NCI-H2196 treated with DMSO at 0.1 percent for 48 hours (cell line): ENCODE measurements around the gene SSR4.
"Not testable (repeated sequence)": the region's sequence is repeated elsewhere in the genome, so short reads cannot be mapped to it uniquely, and the experiment has no call there.

Source experiments
- DNase-seq: peaks from one replicate; lab custom pipeline; 2025; ENCODE audit not compliant: unreplicated experiment; lab: John Stamatoyannopoulos, UW

The SSR4 gene

DNA sequence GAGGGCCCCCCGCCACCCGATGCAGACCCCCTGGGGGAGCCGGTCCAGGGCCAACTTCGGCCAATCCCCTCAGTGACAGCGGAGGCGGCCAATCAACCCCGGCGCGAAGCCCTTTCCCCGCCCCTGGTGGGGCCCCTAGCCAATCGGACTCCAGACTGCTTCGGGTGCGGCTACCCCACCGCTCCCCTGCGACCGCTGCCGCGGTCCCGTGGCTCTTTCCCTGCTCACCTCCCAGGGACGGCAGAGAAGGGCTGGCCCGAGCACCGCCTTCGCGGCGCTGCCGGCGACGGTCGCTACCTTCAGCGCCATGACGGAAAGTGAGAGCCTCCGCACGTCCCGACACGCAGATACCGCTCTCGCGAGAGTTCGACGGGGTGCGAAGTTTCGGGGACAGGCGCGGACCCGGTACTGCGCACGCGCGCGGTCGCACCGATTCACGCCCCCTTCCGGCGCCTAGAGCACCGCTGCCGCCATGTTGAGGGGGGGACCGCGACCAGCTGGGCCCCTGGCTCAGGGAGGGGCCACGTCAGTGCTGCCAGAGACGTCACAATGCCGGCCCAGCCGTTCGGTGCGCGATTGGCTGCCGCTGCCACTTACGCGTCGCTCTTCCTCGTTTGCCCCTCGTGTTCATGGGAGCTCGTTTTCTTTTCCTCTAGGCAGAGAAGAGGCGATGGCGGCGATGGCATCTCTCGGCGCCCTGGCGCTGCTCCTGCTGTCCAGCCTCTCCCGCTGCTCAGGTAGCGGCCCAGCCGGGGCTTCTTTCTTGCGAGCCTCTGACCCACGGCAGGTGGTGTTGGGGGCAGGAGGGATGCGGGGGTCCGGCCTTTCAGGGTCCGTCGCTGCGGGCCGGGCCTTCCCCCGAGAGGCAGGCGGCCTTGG is at the start of gene SSR4, which contains the start of gene IDH3G:
Gene SSR4, plus strand, starts transcription at position 651 of the 879 bp plus-strand sequence. Its CDS starts 20 bp downstream, at position 671.
Gene IDH3G, minus strand, starts transcription at position 358 of the 879 bp plus-strand sequence. Its CDS starts 49 bp downstream, at position 309.
- DNase-seq: peak; percentile 85

DNA sequence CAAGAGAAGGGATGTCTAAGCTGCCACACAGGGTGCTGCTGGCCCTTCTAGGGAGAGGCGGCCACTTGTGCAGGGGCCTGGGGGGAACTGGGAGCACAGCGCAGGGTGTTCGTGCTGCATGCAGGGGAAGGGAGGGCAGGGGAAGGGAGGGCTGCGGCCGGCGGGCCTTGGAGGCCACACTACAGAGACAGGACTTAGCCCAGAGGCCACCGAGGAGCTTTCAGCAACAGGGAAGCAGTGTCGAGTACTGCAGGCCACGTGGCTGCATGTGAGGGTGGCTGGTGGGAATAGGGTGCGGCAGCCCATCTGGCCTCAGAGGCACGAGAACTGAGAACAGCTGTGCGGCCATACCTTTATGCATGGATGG is 49.4 kb upstream of the SSR4 start:
- not testable (repeated sequence) for DNase-seq

DNA sequence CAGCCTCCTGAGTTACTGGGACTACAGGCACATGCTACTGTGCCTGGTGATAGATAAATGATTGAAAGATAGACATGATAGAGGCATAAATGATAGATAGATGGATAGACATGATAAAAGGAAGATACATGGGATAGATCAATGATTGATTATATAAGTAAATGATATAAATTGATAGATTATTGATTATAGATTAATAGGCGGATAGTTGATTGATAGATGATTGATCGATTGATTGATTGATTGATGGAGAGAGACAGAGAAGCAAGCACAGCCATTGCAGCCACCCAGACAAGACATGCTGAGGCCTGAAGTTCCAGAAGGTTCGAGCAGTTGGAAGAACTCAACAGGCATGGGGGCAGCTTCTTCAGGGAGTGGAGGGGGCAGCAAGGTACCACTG is 48.1 kb upstream of the SSR4 start:
- no peak for DNase-seq

DNA sequence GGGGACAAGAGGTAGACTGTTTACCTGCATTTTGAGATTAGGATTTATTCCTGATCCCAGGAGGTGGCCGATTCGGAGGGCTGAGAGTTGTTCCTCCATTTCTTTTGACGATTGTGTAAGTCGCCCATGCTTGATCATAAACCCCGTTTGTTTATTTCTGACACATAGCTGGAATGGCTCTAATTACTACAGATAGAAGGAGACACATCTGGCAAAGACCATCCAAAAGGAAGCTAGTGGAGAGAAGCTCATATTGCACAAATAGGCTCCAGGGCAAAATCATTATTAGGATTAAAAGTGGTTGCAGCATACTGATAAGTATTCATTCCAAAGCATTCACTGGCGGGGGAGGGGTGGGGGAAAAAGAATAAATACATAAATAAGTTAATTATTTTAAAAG is 47.5 kb upstream of the SSR4 start:
- not testable (repeated sequence) for DNase-seq

DNA sequence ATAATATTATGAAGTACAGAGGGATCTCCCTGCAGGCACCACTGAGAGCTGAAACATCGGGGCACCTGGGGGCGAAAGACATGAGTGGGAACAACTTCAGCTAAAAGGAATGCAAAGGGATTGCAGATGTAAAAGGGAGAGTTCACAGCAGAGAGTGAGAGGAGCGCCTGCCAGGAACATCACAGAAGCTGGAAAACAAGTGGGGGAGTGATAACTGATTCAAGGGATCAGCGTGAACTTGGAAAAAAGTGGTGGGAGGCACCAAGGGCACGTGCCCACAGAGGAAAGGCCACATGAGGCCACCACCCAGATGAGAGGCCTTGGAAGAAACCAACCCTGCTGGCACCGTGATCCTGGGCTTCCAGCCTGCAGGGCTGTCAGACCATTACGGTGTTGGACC is 45.5 kb upstream of the SSR4 start:
- not testable (repeated sequence) for DNase-seq

DNA sequence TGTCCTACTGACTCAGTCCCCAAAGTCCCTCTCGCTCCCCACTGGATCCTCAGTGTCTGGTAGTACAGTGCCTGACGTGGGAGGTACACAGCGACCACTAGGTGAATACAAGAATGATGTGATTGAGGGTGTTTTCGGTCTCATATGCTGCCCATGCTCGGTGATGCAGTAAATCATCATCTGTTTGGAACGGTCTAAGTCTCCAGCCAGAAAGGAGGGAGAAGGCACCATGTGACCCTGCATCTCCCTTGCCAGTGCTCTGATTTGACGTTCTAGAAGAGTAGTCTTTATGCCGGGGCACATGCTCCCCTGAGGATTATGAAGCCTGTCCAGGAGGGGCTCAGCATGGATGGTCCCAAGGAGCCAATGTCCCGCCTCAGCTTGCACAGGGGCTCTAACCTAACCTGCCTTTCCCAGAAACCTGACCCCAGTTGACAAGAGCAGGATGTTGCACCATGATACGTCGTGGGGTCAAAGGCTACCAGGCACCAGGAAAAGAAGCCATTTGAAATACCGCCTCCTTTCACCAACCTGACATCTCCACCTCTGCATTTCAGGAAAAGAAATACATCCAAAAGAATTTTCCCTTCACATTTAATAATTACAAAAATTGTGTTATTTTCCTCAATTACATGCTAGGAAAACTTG is 44.2 kb upstream of the SSR4 start:
- no peak for DNase-seq

DNA sequence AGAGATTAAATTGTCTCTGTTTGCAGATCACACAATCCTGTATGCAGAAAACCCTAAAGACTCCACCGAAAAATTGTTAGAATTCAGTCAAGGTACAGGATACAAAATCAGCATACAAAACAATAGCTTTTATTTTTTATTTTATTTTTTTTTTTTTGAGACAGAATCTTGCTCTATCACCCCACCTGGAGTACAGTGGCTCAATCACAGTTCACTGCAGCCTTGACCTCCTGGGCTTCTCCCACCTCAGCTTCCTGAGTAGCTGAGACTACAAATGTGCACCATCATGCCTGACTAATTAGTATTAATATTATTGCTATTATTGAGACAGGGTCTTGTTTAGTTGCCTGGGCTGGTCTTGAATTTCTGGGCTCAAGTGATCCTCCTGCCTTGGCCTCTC is 39.3 kb upstream of the SSR4 start:
- DNase-seq: no peak

DNA sequence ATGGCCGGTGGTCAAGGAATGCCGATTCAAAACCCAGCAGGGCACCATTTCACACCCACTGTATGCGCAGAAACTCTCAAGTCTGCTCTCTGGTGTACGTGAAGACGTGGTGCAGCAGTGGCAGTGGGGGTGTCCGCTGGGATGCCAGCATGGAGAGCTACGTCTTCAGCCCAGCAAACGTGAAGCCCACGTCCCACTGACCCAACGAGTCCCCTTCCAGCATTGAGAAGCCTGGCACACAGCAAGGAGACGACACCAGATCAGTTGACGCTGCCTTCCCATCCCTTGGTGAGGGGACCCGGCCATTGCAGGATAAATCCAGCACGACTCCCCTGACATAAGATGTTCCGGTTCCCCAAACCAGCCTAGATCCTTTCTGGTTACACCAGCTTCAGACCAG is 32.6 kb upstream of the SSR4 start:
- DNase-seq: no peak

DNA sequence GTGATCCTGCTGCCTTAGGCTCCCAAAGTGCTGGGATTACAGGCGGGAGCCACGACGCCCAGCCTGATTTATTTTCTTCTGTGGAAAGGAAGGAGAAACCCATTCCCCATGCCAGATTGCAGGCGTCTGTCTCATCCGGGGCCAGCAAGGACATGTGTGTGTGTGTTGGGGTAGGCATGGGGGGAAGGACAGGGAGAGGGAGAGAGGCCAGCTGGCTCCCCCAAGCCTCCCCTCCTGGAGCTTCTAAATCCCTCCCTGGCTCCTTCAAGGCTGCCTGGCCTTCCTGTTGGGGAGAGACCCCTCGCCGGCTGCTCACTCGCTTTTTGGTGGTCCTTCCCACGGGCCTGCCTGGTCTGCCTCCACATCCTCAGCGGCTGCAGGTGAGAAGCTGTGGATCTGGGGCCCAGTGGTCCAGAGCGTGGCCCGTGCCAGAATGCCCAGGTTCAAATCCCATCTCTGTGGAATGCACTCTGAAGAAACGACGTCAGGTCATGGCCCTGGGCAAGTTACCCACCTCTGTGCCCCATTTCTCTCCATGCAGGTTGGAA is 31.8 kb upstream of the SSR4 start:
- DNase-seq: no peak

DNA sequence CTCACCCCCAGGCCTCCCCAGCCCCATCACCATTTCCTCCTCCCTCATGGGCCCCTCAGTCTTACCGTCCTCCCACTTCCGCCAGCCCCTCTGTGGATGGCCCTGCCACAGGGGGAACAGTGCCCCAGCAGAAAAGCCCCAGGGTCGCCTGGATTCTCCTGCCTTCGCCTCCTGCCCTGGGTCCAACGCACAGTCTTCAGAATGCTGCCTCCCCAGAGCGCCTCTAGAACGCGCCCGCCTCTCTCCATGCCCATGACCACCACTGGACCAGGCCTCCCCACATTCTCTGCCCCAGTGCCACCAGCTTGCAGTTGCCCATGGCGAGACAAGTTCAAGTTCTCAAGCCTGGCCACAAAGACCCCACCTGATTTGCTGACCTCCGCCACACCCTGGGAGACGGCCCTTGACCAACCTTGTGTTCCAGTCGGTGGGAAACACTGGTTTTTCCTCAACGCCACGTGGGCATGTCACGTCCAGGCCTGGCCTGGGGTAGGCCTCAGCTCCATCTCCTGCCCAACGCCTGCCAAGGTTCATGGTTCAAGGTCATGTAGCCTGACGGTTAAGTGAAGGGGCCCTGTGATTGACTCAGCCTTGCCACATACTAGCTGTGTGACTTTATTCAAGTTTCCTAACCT is 31.1 kb upstream of the SSR4 start:
- no peak for DNase-seq

DNA sequence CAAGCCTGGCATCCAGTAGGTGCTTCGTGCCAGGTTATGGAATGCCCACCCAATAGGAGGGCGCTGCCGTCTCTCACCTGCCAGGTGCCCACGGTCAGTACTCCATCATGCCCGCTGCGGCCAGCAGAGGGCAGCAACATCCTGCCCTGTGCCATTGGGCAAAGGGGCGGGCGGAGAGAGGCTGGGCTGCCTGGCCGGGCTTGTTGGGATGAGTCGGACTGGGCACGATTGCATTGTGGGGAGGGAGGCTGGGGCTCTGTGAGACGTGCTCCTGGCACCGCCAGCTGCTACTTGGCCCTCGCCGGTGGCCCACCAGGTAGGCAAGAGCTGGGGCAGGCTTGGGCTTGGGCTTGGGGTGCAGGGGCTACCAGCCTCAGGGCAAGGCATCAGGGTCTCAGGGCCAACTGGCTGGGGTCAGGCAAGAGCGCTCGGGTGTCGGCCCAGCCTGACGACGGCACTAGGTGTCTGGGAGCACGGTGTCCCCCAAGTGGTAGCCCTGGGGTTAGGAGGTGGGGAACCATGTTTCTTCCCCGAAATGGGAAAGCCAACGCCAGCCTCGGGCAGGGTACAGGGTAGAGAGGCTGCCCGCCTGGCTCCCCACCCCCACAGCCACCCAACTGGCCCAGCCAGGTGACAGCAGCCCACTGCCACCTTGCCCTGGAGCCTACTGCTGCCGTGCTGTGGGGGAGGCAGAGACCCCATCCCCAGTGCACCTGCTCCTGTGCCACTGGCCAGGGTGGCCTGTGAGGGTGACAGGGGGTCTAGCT is 30.3 kb upstream of the SSR4 start, which contains the start of gene PLXNB3:
Gene PLXNB3, plus strand, starts transcription at position 261 of the 767 bp plus-strand sequence. CDS start 1,287 bp downstream, outside the sequence.
- peak; percentile 51 for DNase-seq

DNA sequence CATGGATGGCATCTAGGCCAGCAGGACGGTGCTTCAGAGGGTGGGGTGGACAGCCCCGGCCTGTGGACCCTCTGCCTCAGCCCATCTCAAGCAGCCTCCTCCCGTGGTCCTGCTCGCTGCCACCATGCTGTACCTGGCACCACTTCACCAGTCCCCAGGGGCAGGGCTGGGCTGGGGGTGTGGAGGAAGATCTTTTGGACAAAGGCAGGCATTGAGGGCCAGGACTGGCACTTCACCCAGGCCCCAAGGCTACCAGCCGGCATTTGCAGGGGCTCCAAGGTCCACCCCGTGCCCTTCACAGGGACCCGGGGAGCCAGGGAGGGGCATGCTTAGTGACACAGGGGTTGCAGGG is 29.7 kb upstream of the SSR4 start:
- DNase-seq: no peak

DNA sequence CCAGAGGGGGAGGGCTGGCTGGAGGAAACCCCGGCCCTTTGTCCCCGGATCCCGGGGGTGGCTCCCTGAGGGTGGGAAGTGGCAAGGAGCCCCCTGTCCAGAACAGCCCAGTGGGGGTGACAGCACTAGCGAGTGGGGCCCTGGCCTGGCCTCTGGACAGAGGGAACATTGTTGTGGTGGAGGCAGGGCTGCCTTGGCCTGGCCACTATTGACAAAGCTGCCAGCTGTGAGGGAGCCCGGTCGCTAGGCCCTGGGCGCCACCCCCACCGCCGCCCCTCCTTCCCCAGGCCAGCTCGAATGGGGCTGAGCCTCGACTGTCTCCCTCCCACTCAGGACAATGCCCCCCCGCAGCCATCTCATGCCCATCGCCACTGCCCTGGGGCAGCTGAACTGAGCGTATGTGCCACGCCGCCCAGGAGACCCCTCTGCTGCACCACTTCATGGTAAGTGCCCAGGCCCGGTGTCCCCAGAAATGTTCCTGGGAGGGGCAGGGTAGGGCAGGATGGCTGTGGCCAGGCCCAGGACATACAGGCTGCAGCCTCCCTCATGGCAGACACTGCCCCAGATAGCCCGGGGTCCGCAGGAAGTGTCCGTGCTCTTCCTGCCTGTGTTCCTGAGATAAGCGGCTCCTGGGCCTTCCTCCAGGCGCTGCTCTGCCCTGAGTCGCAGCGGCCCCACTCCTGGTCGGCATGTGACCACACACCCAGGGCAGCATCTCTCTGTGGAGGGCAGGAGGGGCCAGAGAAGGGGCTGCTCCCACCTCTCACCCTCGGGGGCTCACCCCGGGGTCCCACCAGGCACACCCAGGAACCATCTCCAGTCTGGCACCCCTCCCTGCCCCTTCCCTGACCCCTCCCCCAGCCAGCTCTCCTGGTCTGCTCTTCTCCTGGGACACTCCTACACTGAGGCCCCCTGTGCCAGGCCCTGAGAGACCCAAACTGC is 29.1 kb upstream of the SSR4 start:
- no peak for DNase-seq

DNA sequence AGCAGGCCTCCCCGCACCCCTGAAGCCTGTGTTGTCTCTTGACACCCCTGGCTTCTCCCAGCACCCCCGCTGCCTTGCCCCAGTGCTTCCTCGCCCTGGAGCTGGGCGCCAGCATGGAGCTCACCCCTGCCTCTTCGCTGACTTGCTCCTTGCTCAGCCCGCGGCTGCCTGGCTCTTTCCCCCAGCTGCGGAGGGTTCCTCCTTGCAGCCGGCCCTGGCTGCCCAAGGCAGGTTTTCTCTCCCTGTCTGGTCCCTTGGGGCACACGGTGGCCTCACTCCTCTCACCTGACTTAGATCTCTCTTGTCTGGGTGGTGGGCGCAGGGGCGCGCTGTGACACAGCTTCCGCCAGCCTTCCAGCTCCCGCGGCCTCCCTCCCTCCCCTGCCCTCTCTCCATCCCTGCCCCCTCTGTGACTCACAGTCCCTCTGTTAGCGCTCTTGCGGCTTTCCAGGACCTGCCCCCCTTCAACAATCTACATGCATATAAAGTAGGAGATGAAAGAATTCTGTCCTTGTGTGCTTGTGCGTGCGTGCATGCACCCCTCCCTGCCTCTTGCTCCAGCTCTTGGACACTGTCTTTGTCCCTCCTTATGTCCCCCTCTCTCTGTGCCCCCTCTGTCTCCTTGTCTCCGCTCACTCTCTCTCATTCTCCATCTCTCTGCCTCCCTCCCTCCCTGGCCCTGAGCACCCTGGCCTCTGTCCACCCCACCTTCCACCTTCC is 28.2 kb upstream of the SSR4 start:
- no peak for DNase-seq

DNA sequence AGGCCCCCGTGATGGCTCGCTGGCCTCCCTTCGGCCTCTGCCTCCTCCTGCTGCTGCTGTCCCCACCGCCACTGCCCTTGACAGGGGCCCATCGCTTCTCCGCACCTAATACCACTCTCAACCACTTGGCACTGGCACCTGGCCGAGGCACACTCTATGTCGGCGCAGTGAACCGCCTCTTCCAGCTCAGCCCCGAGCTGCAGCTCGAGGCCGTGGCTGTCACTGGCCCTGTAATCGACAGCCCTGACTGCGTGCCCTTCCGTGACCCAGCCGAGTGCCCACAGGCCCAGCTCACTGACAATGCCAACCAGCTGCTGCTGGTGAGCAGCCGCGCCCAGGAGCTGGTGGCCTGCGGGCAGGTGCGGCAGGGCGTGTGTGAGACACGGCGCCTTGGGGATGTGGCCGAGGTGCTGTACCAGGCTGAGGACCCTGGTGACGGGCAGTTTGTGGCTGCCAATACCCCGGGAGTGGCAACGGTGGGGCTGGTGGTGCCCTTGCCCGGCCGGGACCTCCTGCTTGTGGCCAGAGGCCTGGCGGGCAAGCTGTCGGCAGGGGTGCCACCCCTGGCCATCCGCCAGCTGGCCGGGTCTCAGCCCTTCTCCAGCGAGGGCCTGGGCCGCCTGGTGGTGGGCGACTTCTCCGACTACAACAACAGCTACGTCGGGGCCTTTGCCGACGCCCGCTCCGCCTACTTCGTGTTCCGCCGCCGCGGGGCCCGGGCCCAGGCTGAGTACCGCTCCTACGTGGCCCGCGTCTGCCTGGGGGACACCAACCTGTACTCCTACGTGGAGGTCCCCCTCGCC is 27.4 kb upstream of the SSR4 start:
- DNase-seq: no peak

DNA sequence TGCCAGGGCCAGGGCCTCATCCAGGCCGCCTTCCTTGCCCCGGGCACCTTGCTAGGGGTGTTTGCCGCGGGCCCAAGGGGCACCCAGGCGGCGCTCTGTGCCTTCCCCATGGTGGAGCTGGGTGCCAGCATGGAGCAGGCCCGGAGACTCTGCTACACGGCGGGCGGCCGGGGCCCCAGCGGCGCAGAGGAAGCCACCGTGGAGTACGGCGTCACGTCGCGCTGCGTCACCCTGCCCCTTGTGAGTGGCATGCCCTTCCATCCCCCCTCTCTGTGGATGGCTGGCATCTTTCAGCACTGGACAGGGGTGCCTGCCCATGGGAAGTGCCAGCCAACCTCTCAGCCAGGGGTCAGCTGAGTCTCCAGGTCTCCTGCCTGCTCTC is 26.8 kb upstream of the SSR4 start:
- no peak for DNase-seq

DNA sequence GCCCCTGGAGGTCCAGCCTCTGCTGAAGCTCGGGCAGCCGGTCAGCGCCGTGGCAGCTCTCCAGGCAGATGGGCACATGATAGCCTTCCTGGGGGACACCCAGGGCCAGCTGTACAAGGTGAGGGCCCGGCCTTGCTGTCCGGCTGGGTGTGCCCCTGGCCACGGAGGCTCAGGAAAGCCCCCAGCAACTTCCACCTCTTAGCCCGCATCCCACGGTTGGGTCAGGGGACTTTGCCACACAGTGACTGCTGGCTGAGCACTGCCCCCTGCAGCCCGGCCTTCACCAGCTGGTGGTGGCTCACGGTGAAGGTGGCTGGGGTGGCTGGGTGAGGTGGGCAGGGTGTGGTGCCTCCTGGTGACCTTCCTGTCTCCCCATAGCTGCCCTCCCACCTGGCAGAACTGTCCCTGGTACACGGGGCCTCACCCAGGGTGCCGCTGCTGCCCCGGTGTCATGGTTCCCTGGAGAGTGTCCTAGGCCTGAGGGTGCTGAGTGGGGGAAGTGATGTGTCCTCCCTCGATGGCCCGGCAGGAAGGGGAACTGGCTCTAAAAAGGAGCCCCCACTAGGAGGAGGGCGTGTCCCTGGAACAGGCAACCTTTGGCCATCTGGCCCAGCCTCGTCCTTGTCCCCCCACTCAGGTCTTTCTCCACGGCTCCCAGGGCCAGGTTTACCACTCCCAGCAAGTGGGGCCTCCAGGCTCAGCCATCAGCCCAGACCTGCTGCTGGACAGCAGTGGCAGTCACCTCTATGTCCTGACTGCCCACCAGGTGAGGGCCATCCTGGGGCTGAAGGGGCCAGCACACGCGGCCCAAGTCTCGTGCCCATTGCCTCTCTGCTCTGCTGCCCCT is 25.9 kb upstream of the SSR4 start:
- DNase-seq: no peak
